A673 (cell line): ENCODE data around the gene SATB1.

Source experiments
- EZH2 ChIP-seq: fragments of 200-600 bp; sonication (generic); IDR thresholded peaks from 2 replicates; pipeline ENCODE4 v1.6.1; 2017; ENCODE audit warnings: borderline replicate concordance, low read depth, mild to moderate bottlenecking, mixed read lengths, antibody characterized with exemption, low read length; ENCODE audit not compliant: poor library complexity, severe bottlenecking
- TF ChIP-seq, protein P1 (sequence below): fragments of 300-800, 200-600 bp; sonication (generic); conservative IDR thresholded peaks from 2 replicates; pipeline ENCODE4 v1.5.1; 2017; ENCODE audit warnings: low read depth, mild to moderate bottlenecking, antibody characterized with exemption, low read length, moderate library complexity, mixed read lengths

DNA sequence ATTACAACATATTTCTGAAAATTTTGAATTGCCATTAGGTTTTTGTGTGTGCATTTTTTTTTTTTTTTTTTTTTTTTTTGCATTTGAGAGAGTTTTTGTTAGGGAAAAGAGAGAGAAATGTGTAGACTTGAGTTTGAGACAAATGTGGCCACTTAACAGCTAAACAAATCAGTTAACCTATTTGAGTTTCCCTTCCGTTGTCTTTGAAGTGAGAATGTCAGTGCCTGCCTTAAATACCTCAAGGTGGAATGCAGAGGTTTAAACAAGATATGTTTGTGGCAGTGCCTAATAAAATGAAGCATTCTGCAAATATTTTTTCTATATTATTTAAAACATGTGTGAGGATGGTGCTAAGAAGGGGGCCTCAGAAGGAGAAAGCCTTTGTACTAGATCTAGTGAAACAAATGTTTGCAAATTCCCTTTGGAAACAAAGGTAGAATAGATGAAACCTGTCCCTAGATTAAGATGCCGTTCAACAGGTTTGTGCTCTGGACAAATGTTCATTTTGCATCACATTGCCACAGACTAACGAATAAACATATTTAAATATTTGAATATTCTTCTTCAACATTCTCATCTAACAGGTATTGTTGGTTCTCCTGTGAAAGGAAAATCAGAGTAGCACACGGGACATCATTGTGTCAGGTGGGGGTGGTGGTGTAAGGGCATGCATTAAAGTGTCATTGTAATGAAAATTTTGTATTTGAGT, 80.7 kb downstream of the SATB1 start:
- TF ChIP-seq, protein P1, sequence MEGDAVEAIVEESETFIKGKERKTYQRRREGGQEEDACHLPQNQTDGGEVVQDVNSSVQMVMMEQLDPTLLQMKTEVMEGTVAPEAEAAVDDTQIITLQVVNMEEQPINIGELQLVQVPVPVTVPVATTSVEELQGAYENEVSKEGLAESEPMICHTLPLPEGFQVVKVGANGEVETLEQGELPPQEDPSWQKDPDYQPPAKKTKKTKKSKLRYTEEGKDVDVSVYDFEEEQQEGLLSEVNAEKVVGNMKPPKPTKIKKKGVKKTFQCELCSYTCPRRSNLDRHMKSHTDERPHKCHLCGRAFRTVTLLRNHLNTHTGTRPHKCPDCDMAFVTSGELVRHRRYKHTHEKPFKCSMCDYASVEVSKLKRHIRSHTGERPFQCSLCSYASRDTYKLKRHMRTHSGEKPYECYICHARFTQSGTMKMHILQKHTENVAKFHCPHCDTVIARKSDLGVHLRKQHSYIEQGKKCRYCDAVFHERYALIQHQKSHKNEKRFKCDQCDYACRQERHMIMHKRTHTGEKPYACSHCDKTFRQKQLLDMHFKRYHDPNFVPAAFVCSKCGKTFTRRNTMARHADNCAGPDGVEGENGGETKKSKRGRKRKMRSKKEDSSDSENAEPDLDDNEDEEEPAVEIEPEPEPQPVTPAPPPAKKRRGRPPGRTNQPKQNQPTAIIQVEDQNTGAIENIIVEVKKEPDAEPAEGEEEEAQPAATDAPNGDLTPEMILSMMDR: no peak
- TF ChIP-seq EZH2: no peak
